ENCODE measurements around the gene PCNA.

GRCh38 chr20:5160882-5161281 lies 41.1 kb upstream of the PCNA start:
- no peak for TF ChIP-seq CTCF (IDR thresholded peaks at IDR 0.05)
- TF ChIP-seq POLR2A (IDR thresholded peaks at IDR 0.05) = no peak
- TF ChIP-seq POLR2AphosphoS5 (IDR thresholded peaks at IDR 0.05) = no peak
- TF ChIP-seq EP300 (IDR thresholded peaks at IDR 0.05) = no peak

All from stomach (tissue), 4 donors.